Gastroesophageal sphincter (tissue), 2 donors: ENCODE measurements around the gene RAI1.

Experiments
- POLR2A ChIP-seq, 2 donors: fragments of 450-650 bp; IDR thresholded peaks; one replicate each; pipeline ENCODE4 v1.6.1; 2017; ENCODE audit warnings: antibody characterized with exemption in 2 of 2, mild to moderate bottlenecking in 2 of 2, moderate library complexity in 1 of 2
- POLR2AphosphoS5 ChIP-seq: sonication (generic); formaldehyde crosslinking; IDR thresholded peaks from one replicate; pipeline ENCODE4 v1.6.1; 2017; ENCODE audit warnings: antibody characterized with exemption

GRCh38 chr17:17783116-17783824 is 102.0 kb downstream of the RAI1 start:
- TF ChIP-seq POLR2AphosphoS5 (no peak), POLR2A (IDR thresholded peaks at IDR 0.05) (no peak)
